Activated naive CD4-positive, alpha-beta T cell treated with Interleukin-2 at 50 U/mL for 16 hours (primary cell): ENCODE results near the gene MPZL3.

ENCODE experiments used
- DNase-seq: peaks from one replicate; pipeline ENCODE4 v3.0.0-alpha.2; 2020

The MPZL3 gene

DNA sequence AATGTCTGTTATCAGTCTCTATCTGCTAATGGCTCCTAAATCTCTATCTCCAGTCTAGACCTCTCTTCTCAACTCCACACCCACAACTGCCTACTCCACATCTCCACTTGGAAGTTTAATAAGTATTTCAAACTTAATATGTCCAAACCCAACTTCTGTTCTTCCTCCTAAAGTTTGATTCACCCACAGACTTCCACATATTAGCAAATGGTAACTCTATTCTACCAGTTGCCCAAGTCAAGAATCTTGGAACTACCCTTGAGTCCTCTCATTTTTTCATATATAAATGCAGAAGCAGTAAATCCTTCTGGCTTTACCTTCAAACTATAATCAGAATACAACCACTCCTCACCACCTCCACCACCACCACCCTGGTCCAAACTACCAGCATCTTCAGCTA is 20.7 kb downstream of the MPZL3 start:
- no peak for DNase-seq

DNA sequence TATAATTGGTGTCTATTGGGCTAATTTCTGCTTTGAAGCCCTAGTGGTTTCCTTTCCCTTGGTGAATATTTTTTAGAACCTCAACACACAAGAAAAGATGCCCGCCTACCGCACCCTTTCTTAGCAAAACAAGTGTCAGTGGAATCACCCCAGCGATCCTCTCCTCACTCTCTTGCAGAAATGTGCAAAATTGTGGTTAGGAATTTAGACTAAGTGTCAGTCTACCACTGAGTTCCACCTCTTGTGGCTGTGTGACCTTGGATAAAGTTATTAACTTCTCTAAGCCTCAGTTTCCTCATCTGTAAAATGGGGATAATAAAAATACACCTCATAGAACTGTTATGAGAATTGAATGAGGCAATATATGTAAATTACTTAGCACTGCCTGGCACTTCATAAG is 22.1 kb downstream of the MPZL3 start:
- DNase-seq, result peak; percentile 44

DNA sequence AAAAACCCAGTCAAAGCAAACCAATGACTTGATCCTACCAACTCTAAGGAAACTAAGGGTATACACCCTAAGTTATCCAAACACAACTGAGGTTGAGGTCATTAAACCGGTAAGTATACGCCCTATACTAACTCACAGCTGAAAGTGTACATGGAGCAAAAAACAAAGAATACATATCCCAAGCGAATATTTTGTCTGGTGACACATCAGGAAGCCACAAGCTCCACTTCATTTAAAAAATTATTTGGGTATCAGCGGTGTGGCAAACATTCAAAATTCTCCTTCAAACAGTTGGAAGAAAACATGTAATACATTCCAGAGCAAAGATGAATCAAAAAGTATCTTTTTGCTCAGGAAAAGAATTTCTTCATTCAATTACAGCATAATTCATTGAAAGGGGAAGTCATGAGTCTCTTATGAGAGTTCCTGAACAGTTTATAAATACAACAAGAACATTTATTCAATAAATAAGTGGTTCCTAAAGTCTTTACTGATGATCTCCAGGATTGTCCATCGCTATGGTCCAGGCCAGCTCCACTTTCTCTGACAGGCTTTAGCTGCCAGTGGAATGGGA is 22.8 kb downstream of the MPZL3 start:
- no peak for DNase-seq

DNA sequence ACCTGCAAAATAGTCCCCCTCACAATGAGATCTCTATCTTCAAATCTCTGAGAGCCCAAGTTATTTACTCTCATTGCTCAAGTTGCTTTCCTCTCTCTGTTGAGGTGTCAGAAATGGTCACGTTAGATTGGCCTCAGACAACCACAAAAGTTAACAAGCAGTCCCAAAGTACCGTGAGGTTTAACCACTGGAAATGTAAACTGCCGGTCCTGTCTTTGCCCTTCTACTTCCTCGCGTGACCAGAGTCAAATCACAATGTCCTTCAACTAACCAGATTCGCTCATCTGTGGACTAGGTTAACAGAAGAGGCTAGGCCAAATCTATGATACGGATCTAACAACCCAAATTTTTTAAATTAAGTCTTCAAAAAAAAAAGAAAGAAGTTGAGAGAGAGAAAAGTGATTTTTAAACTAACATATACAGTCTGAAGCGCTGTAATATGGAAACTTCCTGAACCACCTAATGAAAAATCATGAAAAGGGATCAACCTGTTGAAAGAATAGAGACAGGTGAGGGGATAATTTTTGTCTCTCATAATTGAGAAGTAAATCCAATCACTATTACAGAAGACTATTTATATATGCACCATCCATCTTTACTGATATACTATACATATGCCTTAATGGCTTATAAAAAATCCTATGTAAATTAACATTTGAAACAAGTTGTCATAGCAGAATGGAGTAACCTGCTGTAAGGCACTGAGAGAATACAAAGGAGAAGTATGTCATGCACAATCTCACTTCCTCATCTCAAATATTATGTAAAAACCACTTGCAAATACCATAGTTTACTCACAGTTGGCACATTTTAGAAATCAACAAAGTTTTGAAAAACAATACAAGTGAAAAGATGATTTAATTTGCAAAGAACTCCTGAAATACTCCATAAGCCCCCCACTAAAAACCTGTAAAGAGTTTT is 24.0 kb downstream of the MPZL3 start:
- DNase-seq, result no peak

DNA sequence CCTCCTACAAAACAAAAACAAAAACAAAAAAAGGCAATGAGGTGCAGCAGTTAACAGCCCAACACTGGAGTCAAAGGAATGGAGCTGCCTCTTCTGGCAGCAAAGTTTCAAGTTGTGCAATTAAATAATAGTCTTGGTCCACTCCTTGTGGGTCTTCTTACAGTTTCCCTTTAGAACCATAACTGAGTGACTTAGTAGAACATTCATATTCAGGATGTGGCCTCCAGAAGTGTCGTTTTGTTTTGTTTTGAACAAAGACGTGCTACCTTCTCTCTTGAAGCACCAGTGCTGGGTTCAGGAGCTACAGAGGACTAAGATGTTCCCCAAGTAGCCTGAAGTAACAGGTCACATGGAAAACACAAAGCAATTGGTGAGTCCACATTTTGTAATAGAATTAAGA is 25.4 kb downstream of the MPZL3 start:
- no peak for DNase-seq

DNA sequence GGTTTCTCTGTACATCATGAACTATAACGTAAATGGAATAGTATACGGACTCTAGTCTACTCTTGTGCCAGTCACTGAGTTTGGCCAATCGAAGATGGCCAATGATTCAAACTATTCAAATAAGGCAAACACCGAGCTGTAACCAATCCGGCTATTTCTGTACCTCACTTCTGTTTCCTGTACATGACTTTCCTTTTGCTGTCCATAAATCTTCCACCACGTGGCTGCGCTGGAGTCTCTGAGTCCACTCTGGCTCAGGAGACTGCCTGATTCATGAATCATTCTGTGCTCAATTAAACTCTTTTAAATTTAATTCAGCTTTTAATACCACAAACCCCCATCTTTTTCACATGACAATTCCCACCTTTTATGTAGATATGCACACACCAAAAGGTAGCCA is 25.9 kb downstream of the MPZL3 start:
- no peak for DNase-seq

DNA sequence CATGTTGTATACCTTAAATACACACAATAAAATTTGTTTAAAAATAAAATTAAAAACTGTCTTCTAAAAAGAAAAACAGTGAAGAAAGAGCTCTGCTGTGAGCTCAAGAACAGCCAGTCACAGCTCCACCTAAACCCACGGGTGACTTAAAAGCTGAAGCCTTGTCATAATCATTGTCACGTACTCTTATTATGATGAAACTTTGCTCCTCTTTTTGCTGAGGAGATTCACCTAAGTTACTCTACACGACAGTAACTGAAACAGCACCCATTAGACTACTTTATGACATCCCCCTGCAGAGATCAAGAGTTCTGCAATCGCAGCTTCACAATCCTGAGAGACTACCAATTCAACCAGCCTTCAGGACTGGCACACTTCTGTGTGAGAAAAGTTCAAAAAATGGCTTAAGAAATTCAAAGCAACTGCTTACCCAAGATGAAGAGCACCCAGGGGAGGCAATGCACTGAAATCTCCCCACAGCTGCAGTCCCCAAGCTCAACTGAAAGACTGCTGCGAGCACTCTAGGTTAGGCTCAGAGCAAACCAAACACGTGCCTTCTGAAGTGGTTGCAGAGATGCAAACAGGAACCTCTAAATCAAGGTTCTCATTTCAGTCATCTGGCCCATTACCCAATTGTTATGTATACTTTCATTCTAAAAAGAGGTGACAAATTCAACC is 27.5 kb downstream of the MPZL3 start, which contains the start of gene JAML:
JAML (minus strand) TSS at position 501 of the 678 bp plus-strand sequence. CDS start 10,145 bp downstream, outside the sequence.
- DNase-seq, result peak; percentile 67

DNA sequence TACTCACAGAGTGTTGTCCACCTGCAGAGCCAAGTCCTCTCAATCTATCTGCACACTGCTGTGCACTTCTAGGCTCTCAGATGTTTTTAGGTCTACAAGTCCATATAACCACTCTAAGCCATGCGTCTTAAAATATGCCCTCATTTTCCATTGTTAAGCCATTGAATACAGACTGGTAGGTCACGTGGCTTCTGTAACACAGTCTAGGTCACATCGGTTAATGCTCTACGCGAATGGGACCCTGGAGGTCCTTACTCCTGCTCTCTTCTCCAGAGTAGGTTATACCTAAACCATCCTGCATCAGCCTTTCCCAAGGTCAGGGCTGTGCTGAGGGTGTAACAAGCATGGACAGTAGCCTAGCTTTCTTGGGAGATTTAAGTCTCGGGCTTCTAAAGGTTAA is 28.2 kb downstream of the MPZL3 start:
- DNase-seq, result no peak

DNA sequence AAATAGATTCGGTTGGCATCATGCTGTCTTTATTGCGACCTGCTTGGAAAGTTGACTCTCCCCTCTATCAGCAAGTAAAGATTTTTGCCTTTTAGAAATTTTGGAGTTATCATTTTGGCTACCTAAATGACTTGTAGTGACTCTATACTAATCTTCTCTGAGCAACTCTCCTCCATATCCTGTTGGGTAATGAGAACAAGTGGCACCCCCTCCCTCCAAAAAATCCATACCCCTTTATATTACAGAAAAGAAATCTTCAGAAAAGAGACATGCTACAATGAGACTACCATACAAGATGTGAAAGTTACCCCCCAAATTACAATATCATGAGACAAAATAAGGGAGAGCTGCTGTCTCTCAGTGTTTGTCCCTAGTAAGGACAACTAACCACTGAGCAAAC is 28.6 kb downstream of the MPZL3 start:
- no peak for DNase-seq

DNA sequence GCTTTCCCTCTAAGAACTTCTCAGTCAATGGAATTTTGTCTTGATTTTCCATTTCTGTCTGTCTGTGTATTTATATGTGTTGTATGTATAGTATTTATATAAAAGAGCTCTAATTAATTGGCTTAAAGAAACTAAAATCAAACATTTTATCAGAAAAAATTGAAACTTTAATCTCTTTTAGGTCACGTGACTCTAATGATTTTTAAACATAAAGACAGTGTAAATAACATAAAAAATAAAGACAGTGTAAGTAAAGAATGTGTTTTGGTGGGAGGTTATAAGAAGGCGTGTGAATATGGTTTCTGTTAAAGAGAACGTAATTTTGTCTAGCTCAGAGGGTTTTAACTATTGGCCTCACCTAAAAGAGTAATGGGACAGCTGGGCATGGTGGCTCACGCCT is 29.7 kb downstream of the MPZL3 start:
- DNase-seq, result no peak

DNA sequence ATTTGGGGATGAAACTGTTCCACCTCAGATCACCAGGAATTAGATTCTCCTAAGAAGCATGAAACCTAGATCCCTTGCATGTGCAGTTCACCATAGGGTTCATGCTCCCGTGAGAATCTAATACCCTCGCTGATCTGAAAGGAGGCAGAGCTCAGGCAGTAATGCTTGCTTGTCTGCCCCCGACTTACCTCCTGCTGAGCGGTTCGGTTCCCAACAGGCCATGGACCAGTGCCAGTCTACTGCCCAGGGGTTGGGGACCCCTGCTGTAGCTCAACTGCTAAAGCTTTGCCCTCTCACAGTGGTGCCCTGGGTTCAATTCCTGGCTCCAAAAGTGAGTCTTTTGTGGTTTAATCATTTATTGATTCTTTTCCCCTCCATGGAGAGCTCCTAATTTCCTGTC is 30.7 kb downstream of the MPZL3 start:
- no peak for DNase-seq

DNA sequence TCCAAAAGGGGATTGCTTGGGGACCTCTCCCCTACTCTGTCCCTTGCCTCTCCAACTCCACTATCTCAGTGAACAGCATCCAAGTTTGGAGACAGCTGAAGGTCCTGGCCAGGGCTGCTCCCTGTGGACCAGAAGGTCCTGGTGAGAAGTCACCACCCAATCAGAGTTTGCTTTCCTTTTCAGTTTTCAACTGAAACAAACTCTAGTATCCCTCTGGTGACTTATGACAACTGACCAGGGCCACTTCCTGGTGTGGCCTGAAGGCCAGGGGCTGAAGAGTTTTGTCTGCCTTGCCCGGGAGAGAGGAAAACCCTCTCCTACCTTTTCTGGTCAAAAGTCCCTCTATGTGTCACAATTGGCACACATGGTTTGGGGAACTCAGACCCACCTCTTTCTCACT is 32.4 kb downstream of the MPZL3 start:
- no peak for DNase-seq

DNA sequence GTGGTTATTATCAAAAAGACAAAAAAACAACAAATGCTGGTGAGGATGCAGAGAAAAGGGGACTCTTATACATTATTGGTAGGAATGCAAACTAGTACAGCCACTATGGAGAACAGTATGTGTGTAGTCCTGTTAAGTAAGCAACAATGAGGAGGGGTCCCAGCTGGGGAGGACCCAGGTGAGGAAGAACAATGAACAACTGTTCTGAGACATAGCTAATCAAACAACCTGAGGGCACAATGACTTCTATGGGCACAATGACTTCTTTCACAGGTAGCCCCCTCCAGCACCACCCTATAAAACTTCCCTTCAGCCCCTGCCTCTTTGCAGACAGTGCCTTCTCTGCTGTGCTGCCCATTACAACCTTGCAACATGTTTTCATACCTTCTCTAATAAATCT is 32.9 kb downstream of the MPZL3 start:
- DNase-seq, result no peak

DNA sequence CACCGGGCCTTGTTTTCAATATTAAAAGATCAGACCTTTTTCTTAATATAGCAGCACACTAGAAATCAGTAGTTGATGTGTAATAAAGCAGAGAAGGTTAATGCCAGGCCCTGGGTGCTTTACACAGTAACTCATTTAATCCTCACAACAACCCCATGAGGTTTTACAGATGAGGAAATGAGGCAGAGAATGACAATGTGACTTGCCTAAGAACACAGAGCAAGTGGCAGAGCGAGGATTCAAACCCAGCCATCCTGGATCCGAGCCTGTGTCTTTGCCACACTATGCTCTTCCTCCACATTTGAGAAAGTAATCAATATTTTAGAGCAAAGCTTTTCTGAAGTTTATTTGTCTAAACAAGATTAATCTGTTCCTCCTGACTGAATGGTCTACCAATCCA is 34.6 kb downstream of the MPZL3 start:
- DNase-seq, result peak; percentile 42

DNA sequence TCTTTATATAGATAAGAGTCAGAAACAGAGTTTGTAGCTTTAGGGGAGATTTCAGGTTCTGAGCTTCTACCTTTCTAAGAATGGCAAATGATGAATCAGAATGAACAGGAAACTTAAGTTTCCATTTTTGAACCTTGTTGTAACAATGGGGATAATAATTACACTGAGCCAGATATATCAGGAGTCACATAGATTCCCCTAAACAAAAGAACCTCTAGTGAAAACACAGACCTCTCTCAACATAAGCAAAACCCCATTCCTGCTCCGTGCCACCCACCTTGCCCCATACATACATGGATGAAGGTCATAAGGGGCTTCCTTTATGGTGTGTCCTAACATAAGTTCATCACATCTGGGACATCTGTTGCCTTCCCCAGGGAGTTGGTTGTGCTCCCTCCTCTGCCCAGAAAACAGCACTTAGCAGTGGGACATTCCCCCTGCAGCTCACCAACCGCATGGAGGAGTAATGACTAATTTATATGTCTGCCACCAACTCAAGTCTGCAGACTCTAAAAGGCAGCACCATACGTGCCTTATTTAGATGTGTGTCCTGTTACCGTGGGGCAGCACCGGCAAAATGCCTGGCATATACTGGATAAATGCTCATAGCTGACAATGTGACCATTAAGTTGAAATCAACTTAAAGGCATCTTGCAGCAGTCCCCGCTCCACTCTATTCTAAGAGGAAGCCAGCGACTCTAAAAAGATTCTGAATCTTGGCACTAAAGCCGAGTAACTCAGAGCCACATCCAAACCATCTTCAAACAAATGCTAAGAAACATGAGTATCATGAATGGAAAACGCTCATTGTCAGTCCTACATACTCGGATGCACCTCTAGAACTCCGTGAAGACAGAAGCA is 35.3 kb downstream of the MPZL3 start:
- DNase-seq, result peak; percentile 66

DNA sequence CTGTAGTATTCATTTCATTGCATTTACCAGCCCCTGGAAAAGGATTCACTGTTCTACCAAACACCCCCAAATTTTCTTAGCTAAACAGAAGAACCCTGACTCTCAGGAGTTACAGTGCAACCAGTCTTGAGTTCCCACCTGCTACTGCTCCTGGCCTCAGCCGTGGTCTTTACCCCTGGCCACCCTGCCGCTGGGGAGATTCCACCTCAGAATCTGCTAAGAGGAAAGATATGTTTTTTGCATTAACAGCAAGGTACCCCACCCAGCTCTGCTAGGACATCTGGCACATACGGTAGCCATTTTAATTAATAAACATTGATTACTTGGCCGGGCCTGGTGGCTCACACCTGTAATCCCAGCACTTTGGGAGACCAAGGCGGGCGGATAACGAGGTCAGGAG is 36.4 kb downstream of the MPZL3 start:
- DNase-seq, result no peak

DNA sequence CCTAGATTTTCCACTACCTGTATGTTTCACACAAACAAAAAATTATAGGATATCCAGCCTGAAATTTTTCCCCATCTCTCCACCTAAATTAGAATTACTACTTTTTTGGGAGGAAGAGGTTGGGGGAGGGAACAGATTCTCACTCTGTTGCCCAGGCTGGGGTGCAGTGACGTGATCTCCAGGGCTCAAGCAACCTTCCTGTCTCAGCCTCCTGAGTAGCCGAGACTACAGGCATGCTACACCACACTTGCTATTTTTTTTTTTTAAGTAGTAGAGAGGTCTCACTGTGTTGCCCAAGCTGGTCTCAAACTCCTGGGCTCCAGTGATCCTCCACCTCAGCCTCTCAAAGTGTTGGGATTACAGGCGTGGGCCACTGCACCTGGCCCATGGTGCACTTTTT is 36.9 kb downstream of the MPZL3 start:
- DNase-seq, result no peak

DNA sequence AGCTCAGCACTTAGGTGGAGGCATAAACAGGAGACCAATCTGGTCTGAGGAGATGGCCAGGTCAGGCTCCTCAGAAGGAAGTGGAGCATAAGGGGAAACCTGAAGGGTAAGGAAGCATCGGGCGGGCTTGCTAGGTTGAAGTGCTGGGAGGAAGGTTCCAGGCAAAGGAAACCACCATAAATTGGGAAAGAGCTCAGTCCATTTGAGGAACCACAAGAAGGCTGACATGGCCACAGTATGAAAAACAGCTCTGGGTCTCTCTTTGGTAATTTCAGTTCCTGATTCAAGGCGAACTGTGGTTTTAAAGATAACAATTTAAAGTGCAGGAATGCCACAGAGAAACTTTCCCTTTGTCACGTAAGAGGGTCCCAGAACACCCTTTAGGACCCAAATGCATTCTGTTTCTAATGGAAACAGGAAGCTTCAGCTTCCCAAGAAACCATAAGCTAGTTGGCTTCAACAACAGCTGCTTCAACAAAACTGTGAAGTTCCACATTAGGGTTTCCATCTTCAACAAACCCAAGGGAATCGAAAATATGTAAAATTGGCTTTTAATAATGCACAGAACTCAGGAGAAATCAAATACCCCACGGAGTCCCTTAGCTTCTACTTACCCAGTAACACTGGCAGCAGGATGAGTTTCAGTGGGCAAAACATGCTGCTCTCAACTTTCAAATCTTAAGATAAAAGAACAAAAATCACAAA is 37.8 kb downstream of the MPZL3 start:
- no peak for DNase-seq

DNA sequence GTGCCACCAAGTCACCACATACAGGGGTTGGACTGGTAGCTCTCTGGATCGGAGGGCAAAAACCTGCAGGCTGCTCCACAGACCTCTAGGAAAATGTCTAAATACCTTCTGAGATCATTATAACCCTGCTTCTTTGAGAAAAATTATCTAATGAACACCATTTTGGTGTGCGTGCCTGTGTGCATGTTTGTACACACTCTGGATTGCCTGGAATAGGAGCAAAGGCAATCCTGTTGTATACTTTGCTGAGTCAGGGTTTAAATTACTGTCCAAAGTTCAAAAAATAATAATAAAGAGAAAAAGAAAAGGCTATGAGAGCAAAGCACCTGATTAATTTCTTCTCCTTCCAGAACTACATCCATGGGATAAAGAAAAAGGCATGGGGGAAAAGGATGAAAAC is 38.4 kb downstream of the MPZL3 start:
- no peak for DNase-seq

DNA sequence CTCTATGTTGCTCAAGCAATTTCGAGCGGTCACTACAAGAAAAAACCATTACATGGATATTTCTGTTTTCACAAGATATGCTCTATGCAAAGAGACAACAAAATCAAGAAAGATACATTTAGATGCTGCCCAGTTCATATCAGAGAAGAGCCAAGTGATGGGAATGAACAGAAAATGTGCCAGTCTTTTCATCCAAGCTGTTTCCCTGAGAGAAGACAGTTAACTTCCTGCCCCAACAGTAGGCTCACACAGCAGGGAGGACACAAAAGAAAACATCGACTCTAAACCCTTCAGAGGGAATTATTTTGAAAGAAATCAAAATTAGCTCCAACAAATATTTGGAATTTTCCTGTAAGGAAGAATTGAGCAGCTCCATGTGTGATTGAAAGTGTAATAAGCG is 39.0 kb downstream of the MPZL3 start:
- DNase-seq, result no peak

DNA sequence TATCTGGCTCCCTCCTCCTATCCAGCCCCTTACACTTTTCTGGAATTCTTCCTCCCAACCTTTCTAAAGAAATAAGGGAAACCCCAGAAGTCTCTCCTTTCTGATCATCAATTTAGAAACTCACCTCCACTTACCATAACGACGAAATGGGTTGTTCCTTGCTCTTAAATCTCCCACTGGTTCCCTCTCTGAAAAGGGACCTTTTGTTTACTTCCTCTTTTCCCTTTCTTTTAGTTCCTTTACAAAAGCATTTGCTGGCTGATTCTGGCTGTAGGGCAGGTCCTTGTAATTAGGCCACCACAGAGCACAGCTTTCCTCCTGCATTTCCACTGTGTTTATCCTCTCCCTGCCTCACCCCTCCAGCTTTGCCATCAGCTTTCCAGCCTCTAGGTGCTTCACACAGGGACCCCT is 39.4 kb downstream of the MPZL3 start:
- DNase-seq, result no peak

DNA sequence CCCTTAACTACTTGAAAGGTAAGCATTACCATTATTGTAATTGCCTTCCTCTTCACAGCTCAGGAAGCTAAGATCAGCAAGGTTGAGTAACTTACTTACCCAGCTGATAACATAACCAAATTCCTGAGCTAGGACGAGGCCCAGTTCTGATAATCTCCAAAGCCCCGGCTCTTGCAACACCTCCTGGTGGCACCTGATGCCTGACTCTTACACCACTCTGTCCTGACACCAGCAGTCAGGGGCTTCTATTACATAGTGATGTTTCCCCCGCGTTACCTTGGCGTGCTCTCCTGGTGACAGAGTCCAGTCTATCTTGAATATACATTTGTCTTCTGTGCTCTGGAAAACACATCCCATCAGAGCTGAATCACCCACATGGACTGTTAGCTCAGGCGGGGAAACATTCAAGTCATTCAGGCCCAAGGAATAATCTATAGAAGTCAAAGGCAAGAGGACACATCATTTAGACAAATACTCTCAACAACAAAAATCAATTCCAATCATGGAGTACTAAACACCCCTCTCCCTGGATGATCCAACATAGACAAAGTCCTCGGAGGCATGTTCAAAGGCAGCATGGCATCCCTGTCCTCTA is 39.9 kb downstream of the MPZL3 start:
- DNase-seq, result no peak
